Measurements from ENCODE around the gene DLX2. TPM values are rescaled to one million over a fixed set of nuclear protein-coding genes. Genes with fewer than 3 reads are reported as not detected.

Gene DLX2
- total and polyA plus RNA-seq, 10 of the 15 experiments (the other 5 are each of a cell fraction or from before 2014, with no cell fraction given) = 0.03 TPM; not detected in 9

DNA sequence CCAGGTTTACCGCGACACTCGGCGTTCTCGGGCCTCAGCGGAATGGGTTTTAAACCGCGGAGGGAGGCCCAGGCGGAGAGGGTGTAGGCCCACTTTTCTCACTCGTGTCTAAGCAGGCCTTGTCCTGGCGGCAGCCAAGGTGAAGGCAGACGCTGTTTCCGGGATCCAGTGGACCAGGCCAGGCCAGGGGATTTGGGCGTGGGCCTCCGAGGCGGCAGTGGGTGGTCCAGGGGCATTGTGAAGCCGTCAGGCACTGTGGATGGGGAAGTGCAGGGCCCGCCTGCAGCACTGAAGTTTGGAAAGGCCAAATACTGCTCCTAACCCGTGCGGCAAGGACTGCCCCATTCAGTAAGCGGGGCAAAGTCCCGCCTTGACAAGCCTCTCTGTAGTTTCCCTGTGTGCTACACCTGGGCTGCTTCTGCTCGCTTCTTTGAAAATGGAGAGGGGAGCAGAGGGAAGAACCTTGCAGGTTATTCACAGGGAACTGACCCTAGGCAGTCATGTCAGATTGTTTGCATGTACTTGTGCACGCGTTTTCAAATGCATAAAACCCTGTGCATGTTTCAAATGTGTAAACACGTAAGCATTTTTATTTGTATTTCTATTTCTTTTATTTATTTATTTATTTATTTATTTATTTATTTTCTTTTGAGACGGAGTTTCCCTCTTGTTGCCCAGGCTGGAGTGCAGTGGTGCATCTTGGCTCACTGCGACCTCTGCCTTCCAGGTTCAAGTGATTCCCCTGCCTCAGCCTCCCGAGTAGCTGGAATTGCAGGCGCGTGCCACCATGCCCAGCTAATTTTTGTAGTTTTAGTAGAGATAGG lies 7.5 kb upstream of the DLX2 start:
- FAIRE-seq (no peak), ATAC-seq (no peak), DNase-seq (ENCODE audit: low read depth, low spot score) (no peak)
- POLR2A ChIA-PET = no interaction called here
- Histone ChIP-seq H3K27me3 (replicated peaks in 1 of 2; ENCODE audit: control insufficient read depth in 2 of 2, insufficient read depth in 2 of 2, low read length in 1 of 2) (peaks cover 7 to 13% of the 10 kb centered on the region in 2 experiments; a peak in 3 of 4 replicates), H3K9ac (ENCODE audit: control insufficient read depth, insufficient read depth, low read length) (no peak overlapping the region), H3K4me1 (ENCODE audit: control insufficient read depth, insufficient read depth, low read length) (no peaks in the 10 kb centered on the region), H3K27ac (ENCODE audit: control insufficient read depth, insufficient read depth) (no peak overlapping the region), H3K4me3 (no peak overlapping the region), H3K9me3 (replicated peaks; ENCODE audit: control insufficient read depth, insufficient read depth, low read length) (no peaks in the 10 kb centered on the region), H3K36me3 (ENCODE audit: control insufficient read depth in 2 of 2, insufficient read depth in 2 of 2, low read length in 1 of 2) (no peaks in the 10 kb centered on the region), H2AFZ (ENCODE audit: control insufficient read depth, low read depth, low read length) (peak overlapping the region; percentile 23; the same call in 1 of the 2 replicates), H3K4me2 (ENCODE audit: control insufficient read depth, insufficient read depth) (no peak overlapping the region), H4K20me1 (ENCODE audit: control insufficient read depth, insufficient read depth) (no peaks in the 10 kb centered on the region), H3K79me2 (ENCODE audit: control insufficient read depth, insufficient read depth, low read length) (no peaks in the 10 kb centered on the region)
- intact Hi-C loops (cut with micrococcal nuclease; ENCODE audit: unreplicated experiment) = loop anchor here (10.0 kb wide), 1 partner anchor 155 kb away; no protein-coding TSS in a partner anchor
- in situ Hi-C loops (cut with MboI) = loop anchor here (5.0 to 25.0 kb wide), 4 partner anchors 298 to 1135 kb away; no protein-coding TSS in a partner anchor
- BruUV-seq (replicated peaks) = no TSS peak
- TF ChIP-seq SKIL (IDR thresholded peaks at IDR 0.05; ENCODE audit: low read depth, poor library complexity, severe bottlenecking) = no peak
- TF ChIP-seq SMAD1 (IDR thresholded peaks at IDR 0.05; ENCODE audit: low read depth, partially characterized antibody) = no peak
- no peak for TF ChIP-seq POLR2AphosphoS5 (IDR thresholded peaks at IDR 0.05; ENCODE audit: low read length)
- TF ChIP-seq HDGF (IDR thresholded peaks at IDR 0.05) = no peak
- CTCF ChIA-PET = interaction anchor here (0.7 to 9.9 kb wide), 3 partner anchors 17 to 407 kb away, joined by 3 to 212 read pairs (median 3); no protein-coding TSS in a partner anchor
- RAD21 ChIA-PET (ENCODE audit: unreplicated experiment) = no interaction called here
- WGBS (ENCODE audit: insufficient coverage, insufficient replicate concordance, low lambda C conversion rate, missing lambda C conversion rate) = 64% methylated on average over 31 of the region's 31 CpGs
- SMC1A ChIA-PET (ENCODE audit: uncharacterized antibody, unreplicated experiment) = no interaction called here
